ENCODE results near the gene CILP2. TPM values are rescaled to one million over a fixed set of nuclear protein-coding genes. Genes with fewer than 3 reads are reported as not detected.
A peak's percentile ranks its signal among the peaks of the same experiment; 100 is the strongest.

The CILP2 gene
- total RNA-seq, 1 donor from 2014 or later = 2.4 TPM

GRCh38 chr19:19595171-19595701, 57.2 kb downstream of the CILP2 start:
- H3K4me3 Mint-ChIP-seq (ENCODE audit: low read depth) = no peak overlapping the region
- H3K4me1 Mint-ChIP-seq (ENCODE audit: low read depth) = peaks cover 10% of the 10 kb centered on the region
- TF ChIP-seq CTCF (IDR thresholded peaks at IDR 0.05; ENCODE audit: unreplicated experiment) = no peak
- no peak for DNase-seq (ENCODE audit: low spot score, unreplicated experiment)
- peak overlapping the region; percentile 49 for H3K27ac Mint-ChIP-seq
- H3K27me3 Mint-ChIP-seq = no peaks in the 10 kb centered on the region
- no peaks in the 10 kb centered on the region for H3K36me3 Mint-ChIP-seq (ENCODE audit: insufficient read depth)
- H3K9me3 Mint-ChIP-seq (ENCODE audit: low read depth) = no peaks in the 10 kb centered on the region

Other genes with a start within 250 kb of the CILP2 start
- gene SUGP1, start 217.8 kb upstream of the CILP2 start, total RNA-seq = 86.0 and 95.6 TPM in 2 replicates
- gene MAU2, start 217.4 kb upstream of the CILP2 start, total RNA-seq = 91.9 and 98.5 TPM in 2 replicates
- gene GATAD2A, start 132.6 kb upstream of the CILP2 start, total RNA-seq = 91.0 and 98.7 TPM in 2 replicates
- 2.7 and 3.3 TPM in 2 replicates for gene TSSK6, start 22.7 kb upstream of the CILP2 start, total RNA-seq
- gene NDUFA13, start 22.0 kb upstream of the CILP2 start, total RNA-seq = 346 and 347 TPM in 2 replicates
- 22.6 and 27.6 TPM in 2 replicates for gene YJEFN3, start 9.4 kb upstream of the CILP2 start, total RNA-seq
- gene PBX4, start 80.4 kb downstream of the CILP2 start, total RNA-seq = 5.0 and 5.2 TPM in 2 replicates
- gene LPAR2, start 90.0 kb downstream of the CILP2 start, total RNA-seq = 164 and 170 TPM in 2 replicates
- 29.2 and 30.5 TPM in 2 replicates for gene GMIP, start 105.4 kb downstream of the CILP2 start, total RNA-seq
- gene ATP13A1, start 125.4 kb downstream of the CILP2 start, total RNA-seq = 81.1 and 87.1 TPM in 2 replicates
- gene ZNF101, start 130.6 kb downstream of the CILP2 start, total RNA-seq = 15.3 and 15.6 TPM in 2 replicates
- gene ZNF14, start 194.8 kb downstream of the CILP2 start, total RNA-seq = 10.5 and 12.4 TPM in 2 replicates